Activated CD4-positive, alpha-beta memory T cell treated with anti-CD3 and anti-CD28 coated beads, Interleukin-2, amount 10 ng/mL, durations not matched to agents 7 days and 5 days (primary cell): ENCODE data around the gene CCDC78. TPM values are rescaled to one million over a fixed set of nuclear protein-coding genes. Genes with fewer than 3 reads are reported as not detected.

Experiments
- CTCF ChIA-PET: fragments of 350-600 bp; sonication (Branson Sonifier 250); formaldehyde crosslinking; loops from one replicate; lab custom pipeline; 2021; ENCODE audit warnings: antibody characterized with exemption, inconsistent platforms; lab: Charles Lee
- POLR2A ChIA-PET: fragments of 350-600 bp; sonication (Branson Sonifier 250); formaldehyde crosslinking; loops from one replicate; lab custom pipeline; 2021; ENCODE audit warnings: antibody characterized with exemption; lab: Charles Lee
- DNase-seq: peaks from one replicate; pipeline ENCODE4 v3.0.0-alpha.2; 2020
- H3K27ac Mint-ChIP-seq: one replicate; pipeline ENCODE4 v1.8.0; 2021; ENCODE audit warnings: mild to moderate bottlenecking, mixed read lengths
- H3K27me3 Mint-ChIP-seq: one replicate; pipeline ENCODE4 v1.8.0; 2021; ENCODE audit warnings: mixed read lengths
- H3K36me3 Mint-ChIP-seq: one replicate; pipeline ENCODE4 v1.8.0; 2021; ENCODE audit warnings: low read depth, mixed read lengths
- H3K4me1 Mint-ChIP-seq: one replicate; pipeline ENCODE4 v1.8.0; 2021; ENCODE audit warnings: mixed read lengths
- H3K4me3 Mint-ChIP-seq: one replicate; pipeline ENCODE4 v1.8.0; 2021; ENCODE audit warnings: mild to moderate bottlenecking, mixed read lengths
- H3K9me3 Mint-ChIP-seq: one replicate; pipeline ENCODE4 v1.8.0; 2021; ENCODE audit warnings: mixed read lengths
- total RNA-seq, 2 experiments: library from RNA; stranded (reverse); gene quantifications; one replicate each; pipeline ENCODE4 v1.2.3, GENCODE V29; 2021

Gene CCDC78
- total RNA-seq, 2 experiments from 2014 or later: 1.9 to 2.3 TPM

DNA sequence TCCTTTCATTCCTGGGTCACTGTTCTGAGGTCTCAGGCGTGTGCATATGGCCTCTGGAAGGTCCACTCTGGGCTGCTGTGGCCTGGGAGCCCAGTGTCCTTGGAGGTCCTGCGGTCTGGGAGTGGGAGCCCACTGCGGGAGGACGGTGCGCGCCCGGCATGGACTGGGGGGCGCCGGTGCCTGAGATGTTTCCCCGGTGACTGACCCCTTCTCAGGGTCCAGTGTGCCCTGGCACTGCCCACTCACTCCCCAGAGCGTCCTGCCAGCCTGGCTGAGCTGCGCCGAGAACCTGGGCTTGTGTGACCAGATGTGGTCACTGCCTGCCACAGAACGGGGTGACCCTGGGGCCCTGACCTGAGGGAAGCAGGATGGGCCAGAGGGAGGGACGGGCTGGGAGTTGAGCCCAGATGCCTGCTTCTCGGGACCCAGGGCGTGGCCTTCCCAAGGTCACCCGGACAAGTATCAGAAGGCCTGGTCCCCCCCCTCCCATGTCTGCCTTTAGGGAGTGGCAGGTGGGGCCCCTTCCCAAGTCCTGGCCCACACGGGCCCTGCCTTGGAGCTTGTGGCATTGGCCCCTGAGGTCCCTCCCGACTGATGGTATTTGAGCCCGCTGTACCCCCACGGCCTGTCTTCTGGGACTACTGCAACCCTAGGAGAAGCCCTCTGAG, 51.9 kb downstream of the CCDC78 start:
- Mint-ChIP-seq H3K9me3 (no peaks in the 10 kb centered on the region), H3K4me1 (peaks cover 21% of the 10 kb centered on the region), H3K36me3 (peaks cover 14% of the 10 kb centered on the region), H3K27ac (no peak overlapping the region), H3K27me3 (no peaks in the 10 kb centered on the region), H3K4me3 (no peak overlapping the region)
- ChIA-PET POLR2A (interaction anchor here (1.7 to 2.6 kb wide), 3 partner anchors 9 to 25 kb away, joined by 5 to 9 read pairs (median 6); partner anchors contain the start of genes JMJD8 and WDR90), CTCF (no interaction called here)
- no peak for DNase-seq

DNA sequence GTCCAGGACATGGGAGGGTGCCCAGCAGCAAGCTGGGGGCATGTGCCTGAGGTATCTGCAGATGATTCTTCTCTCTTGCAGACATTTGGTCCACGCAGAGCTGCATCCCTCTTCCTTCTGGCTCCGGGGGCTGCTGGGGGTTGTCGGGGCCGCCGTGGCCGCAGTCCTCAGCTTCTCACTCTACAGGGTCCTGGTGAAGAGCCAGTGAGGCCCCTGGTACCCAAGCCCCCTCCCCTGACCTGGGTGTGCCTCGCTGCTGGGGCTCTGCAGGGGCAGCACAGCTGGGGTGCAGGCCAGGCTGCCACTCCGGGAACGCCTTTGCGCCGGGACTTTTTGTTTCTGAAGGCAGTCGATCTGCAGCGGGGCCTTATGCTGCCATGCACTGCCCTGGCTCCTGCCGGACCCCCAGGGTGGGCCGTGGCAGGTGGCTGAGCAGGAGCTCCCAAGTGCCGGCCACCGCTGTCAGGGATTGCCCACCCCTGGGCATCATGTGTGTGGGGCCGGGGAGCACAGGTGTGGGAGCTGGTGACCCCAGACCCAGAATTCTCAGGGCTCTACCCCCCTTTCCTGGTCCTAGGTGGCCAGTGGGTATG, 52.7 kb downstream of the CCDC78 start:
- Mint-ChIP-seq H3K4me3 (no peak overlapping the region), H3K9me3 (no peaks in the 10 kb centered on the region), H3K27me3 (no peaks in the 10 kb centered on the region)

DNA sequence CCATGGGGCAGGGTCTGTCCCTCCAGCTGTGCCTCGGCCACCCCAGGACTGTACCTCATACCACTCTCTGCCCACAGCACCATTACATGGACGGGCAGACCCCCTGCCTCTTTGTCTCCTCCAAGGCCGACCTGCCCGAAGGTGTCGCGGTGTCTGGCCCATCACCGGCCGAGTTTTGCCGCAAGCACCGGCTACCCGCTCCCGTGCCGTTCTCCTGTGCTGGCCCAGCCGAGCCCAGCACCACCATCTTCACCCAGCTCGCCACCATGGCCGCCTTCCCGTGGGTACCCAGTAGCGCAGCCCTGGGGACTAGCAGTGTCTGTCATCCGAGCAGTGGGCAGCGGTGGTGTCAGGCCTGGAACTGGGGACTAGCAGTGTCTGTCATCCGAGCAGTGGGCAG, 53.4 kb downstream of the CCDC78 start:
- no peak for DNase-seq
- CTCF ChIA-PET: no interaction called here
- Mint-ChIP-seq H3K4me3 (no peak overlapping the region), H3K27ac (no peak overlapping the region), H3K9me3 (no peaks in the 10 kb centered on the region), H3K36me3 (peaks cover 14% of the 10 kb centered on the region), H3K4me1 (peaks cover 20% of the 10 kb centered on the region), H3K27me3 (no peaks in the 10 kb centered on the region)
- POLR2A ChIA-PET: interaction anchor here (0.6 to 1.3 kb wide), 4 partner anchors 9 to 37 kb away, joined by 3 to 4 read pairs (median 4); partner anchors contain the start of genes JMJD8 and METTL26

More for the DNA sequence above, 52.7 kb downstream of the CCDC78 start:
- peaks cover 20% of the 10 kb centered on the region for H3K4me1 Mint-ChIP-seq
- no peak overlapping the region for H3K27ac Mint-ChIP-seq
- peaks cover 14% of the 10 kb centered on the region for H3K36me3 Mint-ChIP-seq
- ChIA-PET POLR2A (interaction anchor here (0.6 to 1.3 kb wide), 3 partner anchors 10 to 37 kb away, joined by 3 to 4 read pairs (median 4); partner anchors contain the start of genes JMJD8 and METTL26), CTCF (no interaction called here)
- DNase-seq: no peak

Other genes starting within 250 kb of the CCDC78 start
- gene CAPN15, start 198.7 kb downstream of the CCDC78 start, total RNA-seq: 10 to 100 TPM; 91.7 to 93.4 TPM
- not detected for gene PRR35, start 166.0 kb downstream of the CCDC78 start, total RNA-seq
- 1 to 10 TPM; 2.3 to 2.6 TPM for gene NHLRC4, start 159.4 kb downstream of the CCDC78 start, total RNA-seq
- gene PIGQ, start 156.5 kb downstream of the CCDC78 start, total RNA-seq: 10 to 100 TPM; 33.7 to 35.1 TPM
- 10 to 100 TPM; 12.2 to 14.2 TPM for gene RAB40C, start 136.4 kb downstream of the CCDC78 start, total RNA-seq
- gene WFIKKN1, start 95.5 kb downstream of the CCDC78 start, total RNA-seq: under 1 TPM; 0.10 to 0.13 TPM
- gene METTL26, start 90.1 kb downstream of the CCDC78 start, total RNA-seq: 10 to 100 TPM; 66.6 to 67.5 TPM
- gene MCRIP2, start 84.6 kb downstream of the CCDC78 start, total RNA-seq: 10 to 100 TPM; 20.3 to 22.8 TPM
- 10 to 100 TPM; 58.0 to 58.4 TPM for gene WDR90, start 77.1 kb downstream of the CCDC78 start, total RNA-seq
- 100 to 1,000 TPM; 140 to 141 TPM for gene RHOT2, start 58.3 kb downstream of the CCDC78 start, total RNA-seq
- 1 to 10 TPM; 1.5 TPM for gene RHBDL1, start 50.8 kb downstream of the CCDC78 start, total RNA-seq
- 10 to 100 TPM; 63.9 to 78.3 TPM for gene STUB1, start 46.0 kb downstream of the CCDC78 start, total RNA-seq
- 10 to 100 TPM; 27.1 to 27.2 TPM for gene JMJD8, start 42.1 kb downstream of the CCDC78 start, total RNA-seq
- 10 to 100 TPM; 18.1 to 18.7 TPM for gene WDR24, start 36.0 kb downstream of the CCDC78 start, total RNA-seq
- gene FBXL16, start 20.6 kb downstream of the CCDC78 start, total RNA-seq: 10 to 100 TPM; 30.9 to 34.6 TPM
- 1 to 10 TPM; 4.4 to 6.2 TPM for gene METRN, start 11.3 kb downstream of the CCDC78 start, total RNA-seq
- 1 to 10 TPM; 8.4 to 9.3 TPM for gene ANTKMT, start 5.3 kb downstream of the CCDC78 start, total RNA-seq
- 1 to 10 TPM; 8.9 to 9.1 TPM for gene HAGHL, start 663 bp upstream of the CCDC78 start, total RNA-seq
- gene CIAO3, start 14.6 kb upstream of the CCDC78 start, total RNA-seq: 10 to 100 TPM; 34.0 to 34.8 TPM
- gene MSLN, start 34.3 kb upstream of the CCDC78 start, total RNA-seq: not detected
- gene RPUSD1, start 61.9 kb upstream of the CCDC78 start, total RNA-seq: 10 to 100 TPM; 22.2 to 22.3 TPM
- gene CHTF18, start 62.2 kb upstream of the CCDC78 start, total RNA-seq: 10 to 100 TPM; 77.6 to 80.0 TPM
- gene GNG13, start 74.3 kb upstream of the CCDC78 start, total RNA-seq: not detected
- gene LMF1, start 244.5 kb upstream of the CCDC78 start, total RNA-seq: 10 to 100 TPM; 21.3 to 22.6 TPM